PC-9 (cell line): ENCODE measurements around the gene COL21A1. TPM values are rescaled to one million over a fixed set of nuclear protein-coding genes. Genes with fewer than 3 reads are reported as not detected.

Experiments used
- BruUV-seq: library from RNA; stranded (reverse); fragments of 400-500 nt; replicated peaks from 2 replicates; lab custom pipeline; 2021; lab: Mats Ljungman, UMichigan
- CTCF ChIA-PET: fragments of 300-600 bp; sonication (Branson Sonifier 250); formaldehyde crosslinking; loops from one replicate; lab custom pipeline; 2022; ENCODE audit warnings: antibody characterized with exemption; lab: Charles Lee
- POLR2A ChIA-PET: fragments of 300-600 bp; sonication (Branson Sonifier 250); formaldehyde crosslinking; loops from one replicate; lab custom pipeline; 2022; ENCODE audit warnings: antibody characterized with exemption; ENCODE audit not compliant: unreplicated experiment; lab: Charles Lee
- DNase-seq, 2 experiments: peaks; one replicate each; pipeline versions ENCODE4 v3.0.0 to v3.0.0-alpha.2; 2015 to 2022; ENCODE audit warnings: mixed read lengths in 1 of 2
- H2AFZ ChIP-seq: fragments of 200-600 bp; sonication (generic); 2 replicates; pipeline ENCODE4 v1.8.1; 2017; ENCODE audit warnings: antibody characterized with exemption
- H3F3A ChIP-seq: fragments of 200-600 bp; sonication (generic); 2 replicates; pipeline ENCODE4 v1.8.1; 2017; ENCODE audit warnings: antibody characterized with exemption, mild to moderate bottlenecking, low read depth; ENCODE audit not compliant: insufficient read depth
- H3K27ac ChIP-seq: fragments of 200-600 bp; sonication (generic); 2 replicates; pipeline ENCODE4 v1.6.1; 2016; ENCODE audit warnings: mixed run types
- H3K27me3 ChIP-seq: fragments of 200-600 bp; sonication (generic); 2 replicates; pipeline ENCODE4 v1.6.1; 2016; ENCODE audit warnings: low read depth, mixed run types; ENCODE audit not compliant: insufficient read depth
- H3K36me3 ChIP-seq: fragments of 200-600 bp; sonication (generic); 2 replicates; pipeline ENCODE4 v1.6.1; 2016; ENCODE audit warnings: low read depth, mixed run types
- H3K4me1 ChIP-seq: fragments of 200-600 bp; sonication (generic); replicated peaks from 2 replicates; pipeline ENCODE4 v1.6.1; 2016; ENCODE audit warnings: mixed run types; ENCODE audit not compliant: insufficient read depth
- H3K4me2 ChIP-seq: fragments of 200-600 bp; sonication (generic); 2 replicates; pipeline ENCODE4 v1.6.1; 2017; ENCODE audit warnings: mixed run types
- H3K4me3 ChIP-seq: fragments of 200-600 bp; sonication (generic); 2 replicates; pipeline ENCODE4 v1.6.1; 2016; ENCODE audit warnings: mixed run types
- H3K79me2 ChIP-seq: fragments of 200-600 bp; sonication (generic); 2 replicates; pipeline ENCODE4 v1.6.1; 2017; ENCODE audit warnings: low read depth, mixed run types
- H3K9me2 ChIP-seq: fragments of 200-600 bp; sonication (generic); 2 replicates; pipeline ENCODE4 v1.8.1; 2017; ENCODE audit warnings: mild to moderate bottlenecking; ENCODE audit not compliant: insufficient read depth
- H3K9me3 ChIP-seq: fragments of 200-600 bp; sonication (generic); 2 replicates; pipeline ENCODE4 v1.8.1; 2016; ENCODE audit warnings: low read depth; ENCODE audit not compliant: insufficient read depth
- H4K20me1 ChIP-seq: fragments of 200-600 bp; sonication (generic); 2 replicates; pipeline ENCODE4 v1.8.1; 2017; ENCODE audit not compliant: insufficient read depth
- EZH2 ChIP-seq: fragments of 200-600 bp; sonication (generic); IDR thresholded peaks from 2 replicates; pipeline ENCODE4 v1.8.0; 2017; ENCODE audit warnings: antibody characterized with exemption, low read depth
- intact Hi-C: fragments of 100-400 bp; cut with micrococcal nuclease; formaldehyde crosslinking; loops from one replicate; pipeline ENCODE4 v1.10.0; 2022; ENCODE audit not compliant: unreplicated experiment
- total RNA-seq: library from RNA; stranded (reverse); gene quantifications from 2 replicates; pipeline ENCODE4 v1.2.3, GENCODE V29; 2021
- TF ChIP-seq, protein P1 (sequence below): fragments of 200-600 bp; sonication (generic); conservative IDR thresholded peaks from 2 replicates; pipeline ENCODE4 v1.6.1; 2017; ENCODE audit warnings: mixed run types, antibody characterized with exemption, mild to moderate bottlenecking, moderate library complexity

COL21A1 gene
- total RNA-seq, 1 experiment from 2014 or later = not detected

DNA sequence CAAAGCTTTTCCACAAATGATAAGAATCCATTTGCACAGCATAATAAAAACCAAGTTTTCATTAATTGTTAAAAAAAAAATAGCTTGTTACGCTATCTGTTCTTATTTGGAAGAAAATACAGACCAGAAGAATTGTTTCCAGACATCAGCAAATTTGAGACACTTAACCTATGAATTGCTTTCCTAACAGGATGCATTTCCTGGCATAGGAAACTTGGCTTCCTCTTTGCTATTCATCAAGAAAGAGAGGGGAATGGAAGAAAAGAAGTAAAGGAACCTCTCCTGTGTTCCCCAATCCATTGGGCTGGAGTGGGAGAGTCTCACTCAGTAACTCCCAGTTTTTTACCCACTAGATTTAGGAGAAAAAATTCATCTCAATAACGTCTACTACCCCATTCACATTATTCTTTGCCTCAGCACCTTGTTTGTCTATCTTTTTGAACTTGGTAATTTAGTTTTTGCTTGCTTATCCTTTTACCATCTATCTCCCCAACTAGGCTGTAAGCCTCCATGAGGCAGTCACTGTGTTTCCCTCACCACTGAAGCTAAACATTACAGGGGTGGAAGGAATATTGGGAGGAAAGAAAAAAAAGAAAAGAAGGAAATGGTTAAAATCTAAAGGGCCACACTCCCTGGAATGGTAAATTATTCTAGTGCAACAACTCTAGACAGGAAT lies 150.3 kb downstream of the COL21A1 start:
- peaks cover 11% of the 10 kb centered on the region; the same call in 1 of the 2 replicates for H3K9me3 ChIP-seq
- H3K4me2 ChIP-seq = no peak overlapping the region
- H3K4me1 ChIP-seq = peaks cover 14% of the 10 kb centered on the region
- H3F3A ChIP-seq = peaks cover 23% of the 10 kb centered on the region
- H3K27ac ChIP-seq = no peak overlapping the region
- no peaks in the 10 kb centered on the region for H3K27me3 ChIP-seq
- H2AFZ ChIP-seq = no peak overlapping the region
- H4K20me1 ChIP-seq = no peaks in the 10 kb centered on the region
- no peaks in the 10 kb centered on the region for H3K36me3 ChIP-seq
- ChIA-PET CTCF (no interaction called here), POLR2A (no interaction called here)
- DNase-seq = no peak
- BruUV-seq = no TSS peak
- no peaks in the 10 kb centered on the region for H3K79me2 ChIP-seq
- intact Hi-C loops = no loop called here
- no peak for TF ChIP-seq EZH2
- TF ChIP-seq, protein P1, sequence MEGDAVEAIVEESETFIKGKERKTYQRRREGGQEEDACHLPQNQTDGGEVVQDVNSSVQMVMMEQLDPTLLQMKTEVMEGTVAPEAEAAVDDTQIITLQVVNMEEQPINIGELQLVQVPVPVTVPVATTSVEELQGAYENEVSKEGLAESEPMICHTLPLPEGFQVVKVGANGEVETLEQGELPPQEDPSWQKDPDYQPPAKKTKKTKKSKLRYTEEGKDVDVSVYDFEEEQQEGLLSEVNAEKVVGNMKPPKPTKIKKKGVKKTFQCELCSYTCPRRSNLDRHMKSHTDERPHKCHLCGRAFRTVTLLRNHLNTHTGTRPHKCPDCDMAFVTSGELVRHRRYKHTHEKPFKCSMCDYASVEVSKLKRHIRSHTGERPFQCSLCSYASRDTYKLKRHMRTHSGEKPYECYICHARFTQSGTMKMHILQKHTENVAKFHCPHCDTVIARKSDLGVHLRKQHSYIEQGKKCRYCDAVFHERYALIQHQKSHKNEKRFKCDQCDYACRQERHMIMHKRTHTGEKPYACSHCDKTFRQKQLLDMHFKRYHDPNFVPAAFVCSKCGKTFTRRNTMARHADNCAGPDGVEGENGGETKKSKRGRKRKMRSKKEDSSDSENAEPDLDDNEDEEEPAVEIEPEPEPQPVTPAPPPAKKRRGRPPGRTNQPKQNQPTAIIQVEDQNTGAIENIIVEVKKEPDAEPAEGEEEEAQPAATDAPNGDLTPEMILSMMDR = no peak
- H3K4me3 ChIP-seq = no peak overlapping the region
- H3K9me2 ChIP-seq = no peaks in the 10 kb centered on the region

GRCh38 chr6:56096541-56096940 lies 150.8 kb downstream of the COL21A1 start:
- POLR2A ChIA-PET = no interaction called here
- no peaks in the 10 kb centered on the region for H3K27me3 ChIP-seq

GRCh38 chr6:56093776-56094175 lies 153.6 kb downstream of the COL21A1 start:
- Histone ChIP-seq H2AFZ (no peak overlapping the region), H3K4me3 (no peak overlapping the region), H3K79me2 (no peaks in the 10 kb centered on the region), H3K27ac (no peak overlapping the region), H3K9me2 (no peaks in the 10 kb centered on the region), H3K9me3 (no peaks in the 10 kb centered on the region), H4K20me1 (no peaks in the 10 kb centered on the region), H3K4me2 (no peak overlapping the region), H3K27me3 (no peaks in the 10 kb centered on the region), H3K4me1 (peaks cover 16% of the 10 kb centered on the region), H3K36me3 (no peaks in the 10 kb centered on the region), H3F3A (peaks cover 13% of the 10 kb centered on the region)
- POLR2A ChIA-PET = no interaction called here
- DNase-seq = no peak
- intact Hi-C loops = no loop called here
- CTCF ChIA-PET = no interaction called here
- no TSS peak for BruUV-seq
- no peak for TF ChIP-seq EZH2
- TF ChIP-seq, protein P1 = no peak

More at GRCh38 chr6:56096541-56096940, 150.8 kb downstream of the COL21A1 start:
- Histone ChIP-seq H3K36me3 (no peaks in the 10 kb centered on the region), H4K20me1 (no peaks in the 10 kb centered on the region), H3K4me2 (no peak overlapping the region), H3K9me3 (peaks cover 11% of the 10 kb centered on the region; the same call in 1 of the 2 replicates), H3F3A (peaks cover 21% of the 10 kb centered on the region), H3K9me2 (no peaks in the 10 kb centered on the region), H2AFZ (no peak overlapping the region), H3K4me1 (peaks cover 16% of the 10 kb centered on the region), H3K79me2 (no peaks in the 10 kb centered on the region), H3K27ac (no peak overlapping the region), H3K4me3 (no peak overlapping the region)
- no TSS peak for BruUV-seq
- CTCF ChIA-PET = no interaction called here
- TF ChIP-seq, protein P1 = no peak
- TF ChIP-seq EZH2 = no peak
- intact Hi-C loops = no loop called here
- no peak for DNase-seq
